ENCODE results near the gene NOXRED1.

Gene NOXRED1

GRCh38 chr14:77406718-77407117 lies 16.6 kb downstream of the NOXRED1 start:
- no peak for DNase-seq

GRCh38 chr14:77406086-77406485 lies 17.2 kb downstream of the NOXRED1 start:
- no peak for DNase-seq

GRCh38 chr14:77403768-77404167 lies 19.6 kb downstream of the NOXRED1 start:
- DNase-seq = no peak

- no peak for DNase-seq
Observed at GRCh38 chr14:77400216-77400615, 23.1 kb downstream of the NOXRED1 start.

- DNase-seq = no peak
Observed at GRCh38 chr14:77390188-77390587, 33.1 kb downstream of the NOXRED1 start.

- DNase-seq = no peak
Observed at GRCh38 chr14:77378701-77379100, 44.6 kb downstream of the NOXRED1 start.

GRCh38 chr14:77377502-77377844 lies 45.9 kb downstream of the NOXRED1 start:
- no peak for DNase-seq

GRCh38 chr14:77376771-77377501 lies 46.4 kb downstream of the NOXRED1 start, which contains the start of the genes SAMD15 and TMED8:
Gene SAMD15 (plus strand): TSS chr14:77377379. CDS start chr14:77377419, 40 bp downstream.
Gene TMED8 (minus strand): TSS chr14:77377094. CDS start chr14:77377053, 41 bp downstream.
- peak; percentile 81 for DNase-seq

- DNase-seq = no peak
Observed at GRCh38 chr14:77375973-77376770, 47.2 kb downstream of the NOXRED1 start.

- DNase-seq = peak; percentile 5
Observed at GRCh38 chr14:77375164-77375950, 48.0 kb downstream of the NOXRED1 start.

- no peak for DNase-seq
Observed at GRCh38 chr14:77372304-77372841, 51.0 kb downstream of the NOXRED1 start.

GRCh38 chr14:77369285-77369684 lies 54.0 kb downstream of the NOXRED1 start:
- DNase-seq = no peak

- no peak for DNase-seq
Observed at GRCh38 chr14:77364146-77364545, 59.2 kb downstream of the NOXRED1 start.

- no peak for DNase-seq
Observed at GRCh38 chr14:77359626-77360025, 63.7 kb downstream of the NOXRED1 start.

GRCh38 chr14:77356899-77357298 lies 66.4 kb downstream of the NOXRED1 start:
- no peak for DNase-seq

- DNase-seq = no peak
Observed at GRCh38 chr14:77355811-77356210, 67.5 kb downstream of the NOXRED1 start.

- no peak for DNase-seq
Observed at GRCh38 chr14:77353469-77354141, 69.7 kb downstream of the NOXRED1 start.

- no peak for DNase-seq
Observed at GRCh38 chr14:77347751-77348150, 75.6 kb downstream of the NOXRED1 start.

GRCh38 chr14:77346495-77346894 lies 76.8 kb downstream of the NOXRED1 start:
- no peak for DNase-seq

- DNase-seq = no peak
Observed at GRCh38 chr14:77344377-77344996, 78.8 kb downstream of the NOXRED1 start.
